GM19193 (cell line): Measurements from ENCODE around the gene MYRIP.

Experiments used
- POLR2A ChIP-seq: IDR thresholded peaks from 4 replicates; pipeline ENCODE4 v1.6.1; 2011; ENCODE audit not compliant: insufficient read depth, insufficient read length; ENCODE audit errors: extremely low read depth

MYRIP gene

DNA sequence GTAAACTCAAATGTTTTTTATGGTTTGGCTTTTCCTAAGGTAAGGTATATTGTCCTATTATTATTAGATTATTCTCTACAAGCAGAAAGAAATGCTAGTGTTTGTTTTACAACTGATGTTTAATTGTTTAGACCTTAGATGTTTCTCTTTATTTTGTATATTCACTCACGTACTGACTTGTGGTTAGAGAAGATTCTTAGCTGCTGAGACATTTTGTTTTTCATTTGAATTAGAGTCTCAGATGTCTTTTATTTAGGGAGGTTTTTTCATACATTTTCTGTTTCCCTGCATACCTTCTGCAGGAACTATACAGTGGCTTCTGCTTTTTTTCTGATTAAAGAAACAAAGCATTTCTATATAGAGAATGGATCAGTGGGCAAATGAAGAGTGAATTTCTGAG lies 110.9 kb downstream of the MYRIP start:
- no peak for TF ChIP-seq POLR2A

DNA sequence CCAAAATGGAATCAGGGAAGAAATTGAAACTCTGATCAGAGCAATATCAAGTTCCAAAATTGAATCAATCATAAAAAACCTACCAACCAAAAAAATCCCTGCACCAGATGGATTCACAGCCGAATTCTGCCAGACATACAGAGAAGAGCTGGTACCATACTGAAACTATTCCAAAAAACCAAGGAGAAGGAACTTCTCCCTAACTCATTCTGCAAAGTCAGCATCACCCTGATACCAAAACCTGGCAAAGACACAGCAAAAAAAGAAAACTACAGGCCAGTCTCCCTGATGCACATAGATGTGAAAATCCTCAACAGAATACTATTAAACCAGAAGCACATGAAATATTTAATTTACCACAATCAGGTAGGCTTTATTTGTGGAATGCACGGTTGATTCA lies 118.1 kb downstream of the MYRIP start:
- no peak for TF ChIP-seq POLR2A

DNA sequence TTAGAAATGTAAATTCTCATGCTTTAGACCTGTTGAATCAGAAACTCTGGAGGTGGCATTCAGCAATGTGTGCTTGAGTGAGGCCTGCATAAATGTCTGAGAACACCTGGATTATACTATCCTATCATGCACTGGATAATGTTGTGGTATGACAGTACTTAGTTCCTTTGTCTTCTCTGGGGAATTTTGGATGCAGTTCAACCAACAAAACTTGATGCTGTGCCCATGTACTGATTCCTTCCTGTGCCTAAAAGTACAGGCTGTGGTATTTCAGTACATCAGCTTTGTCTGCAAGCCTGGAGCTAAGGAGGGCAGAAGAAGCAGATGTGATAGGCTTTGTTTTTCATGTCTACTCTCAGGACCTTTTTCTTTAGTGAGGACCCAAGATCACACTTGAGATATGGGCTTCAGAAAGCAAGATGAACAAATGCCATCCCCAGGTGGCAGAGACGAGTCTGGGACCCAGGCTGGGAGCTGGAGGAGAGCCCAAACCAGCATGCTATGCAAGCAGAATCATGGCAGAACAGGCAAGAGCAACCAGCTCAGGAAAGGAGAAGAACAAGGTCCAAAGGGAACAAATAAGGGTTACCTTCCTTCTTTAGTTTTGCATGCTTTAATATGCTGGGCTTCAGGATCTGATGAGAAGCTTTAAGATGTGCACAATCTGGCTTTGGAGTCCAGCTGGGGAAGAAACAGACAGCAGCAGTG lies 124.7 kb downstream of the MYRIP start:
- no peak for TF ChIP-seq POLR2A

DNA sequence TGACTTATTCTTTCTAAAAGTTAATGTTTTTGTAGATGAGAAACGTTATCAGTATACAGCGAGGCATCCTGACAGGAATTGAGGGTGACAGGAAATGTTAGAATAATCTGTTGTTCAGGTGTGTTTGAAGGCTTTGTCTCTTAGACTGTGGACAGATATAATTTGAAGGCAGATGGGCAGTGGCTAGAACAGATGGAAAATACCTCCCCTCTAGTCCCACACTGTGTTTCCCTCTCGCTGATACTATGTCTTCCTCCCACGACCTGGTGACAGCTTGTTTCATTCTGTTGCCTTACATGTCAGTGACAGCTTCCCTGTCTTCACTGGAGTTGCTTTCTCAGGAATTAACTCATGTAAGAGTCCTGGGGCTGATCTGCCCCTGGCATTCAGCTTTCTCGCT lies 125.3 kb downstream of the MYRIP start:
- TF ChIP-seq POLR2A = no peak

DNA sequence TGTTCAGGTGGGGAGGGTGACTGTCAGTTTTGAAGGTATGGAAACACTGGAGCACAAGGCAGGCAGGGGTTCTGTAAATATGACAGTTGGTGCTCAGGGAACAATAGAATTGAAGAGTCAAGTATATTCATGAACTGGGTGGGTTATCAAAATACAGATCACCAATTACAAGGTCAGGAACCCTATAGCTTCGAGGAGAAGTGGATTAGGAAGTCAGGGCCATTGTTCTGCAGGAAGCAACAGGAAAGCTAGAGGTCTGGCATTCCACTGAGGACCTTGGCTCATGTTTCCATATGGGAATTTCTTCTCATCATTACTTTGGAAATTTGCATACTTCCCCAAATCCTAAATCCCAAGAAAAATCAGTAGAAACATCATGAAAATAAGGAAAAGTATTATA lies 125.9 kb downstream of the MYRIP start:
- no peak for TF ChIP-seq POLR2A

DNA sequence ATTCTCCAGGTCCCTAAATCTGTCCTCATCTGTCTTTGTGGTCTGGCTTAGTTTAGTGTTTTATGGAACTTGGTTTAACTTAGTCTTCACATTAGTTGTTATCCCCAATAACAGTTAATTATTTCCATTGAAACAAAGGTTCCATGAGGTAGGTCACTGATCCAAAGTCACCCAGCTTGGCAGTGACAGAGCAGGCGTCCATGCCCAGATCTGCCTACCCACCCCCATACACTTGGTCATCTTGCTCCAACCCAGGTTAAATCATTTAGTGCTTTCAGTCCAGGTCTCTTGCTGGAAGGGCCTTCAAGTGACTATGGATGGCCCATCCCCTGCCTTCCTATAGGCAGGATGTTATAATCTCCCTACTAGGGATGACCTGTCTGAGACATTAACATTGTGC lies 127.4 kb downstream of the MYRIP start:
- no peak for TF ChIP-seq POLR2A

DNA sequence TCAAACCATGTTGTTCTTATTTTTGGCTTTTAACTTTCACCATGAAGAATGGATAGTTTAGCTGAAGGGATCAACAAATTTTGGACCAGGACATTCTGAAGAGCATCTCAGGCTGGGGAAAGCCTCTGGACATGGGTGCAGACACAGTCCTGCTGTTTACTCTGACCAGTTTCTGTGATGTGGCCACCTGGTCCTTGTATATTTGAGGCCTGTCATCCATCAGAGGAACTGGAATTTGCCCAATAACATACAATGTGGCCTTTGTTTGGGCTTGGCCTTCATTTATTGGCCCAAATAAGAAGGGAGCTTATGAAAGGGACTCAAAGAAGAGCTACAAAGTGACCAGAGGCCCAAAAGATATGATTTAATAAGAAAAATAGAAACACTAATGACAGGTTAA lies 127.9 kb downstream of the MYRIP start:
- no peak for TF ChIP-seq POLR2A

DNA sequence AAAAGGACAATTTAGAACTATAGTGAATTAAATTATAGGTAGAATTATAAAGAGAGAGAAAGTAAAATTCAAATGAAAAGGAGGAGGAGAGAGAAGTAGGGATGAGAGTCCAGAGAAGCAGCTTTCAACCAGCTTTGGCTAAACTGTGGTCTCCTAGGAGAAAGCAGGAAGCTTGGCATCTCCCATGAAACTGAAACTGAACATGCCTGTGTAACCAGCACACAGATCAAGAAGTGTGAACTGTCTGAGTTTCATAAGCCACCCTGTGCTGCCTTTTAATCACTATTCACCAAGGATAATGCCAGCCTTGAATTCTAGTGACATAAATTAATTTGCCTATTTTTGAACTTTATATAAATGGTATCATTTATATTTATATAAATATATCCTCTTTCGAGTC lies 128.5 kb downstream of the MYRIP start:
- TF ChIP-seq POLR2A = no peak

DNA sequence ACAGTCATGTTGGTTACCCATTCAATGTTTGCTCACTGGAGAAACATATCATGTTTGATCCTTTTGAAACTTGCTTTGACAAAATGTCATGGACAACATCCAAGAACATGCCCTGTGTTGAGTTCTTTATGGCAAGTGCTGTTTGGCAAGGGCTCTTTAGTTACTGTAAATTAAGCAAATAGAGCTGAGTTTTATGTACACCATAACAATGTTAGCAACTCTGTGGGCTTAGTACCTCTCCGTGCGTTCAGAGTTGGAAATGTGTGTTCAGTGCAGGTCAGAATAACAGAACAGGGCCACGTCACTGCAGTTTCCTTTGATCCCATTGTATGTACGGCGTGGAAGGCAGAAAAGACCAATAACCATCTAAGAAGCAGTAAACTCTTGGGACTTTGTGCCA lies 132.5 kb downstream of the MYRIP start:
- no peak for TF ChIP-seq POLR2A

DNA sequence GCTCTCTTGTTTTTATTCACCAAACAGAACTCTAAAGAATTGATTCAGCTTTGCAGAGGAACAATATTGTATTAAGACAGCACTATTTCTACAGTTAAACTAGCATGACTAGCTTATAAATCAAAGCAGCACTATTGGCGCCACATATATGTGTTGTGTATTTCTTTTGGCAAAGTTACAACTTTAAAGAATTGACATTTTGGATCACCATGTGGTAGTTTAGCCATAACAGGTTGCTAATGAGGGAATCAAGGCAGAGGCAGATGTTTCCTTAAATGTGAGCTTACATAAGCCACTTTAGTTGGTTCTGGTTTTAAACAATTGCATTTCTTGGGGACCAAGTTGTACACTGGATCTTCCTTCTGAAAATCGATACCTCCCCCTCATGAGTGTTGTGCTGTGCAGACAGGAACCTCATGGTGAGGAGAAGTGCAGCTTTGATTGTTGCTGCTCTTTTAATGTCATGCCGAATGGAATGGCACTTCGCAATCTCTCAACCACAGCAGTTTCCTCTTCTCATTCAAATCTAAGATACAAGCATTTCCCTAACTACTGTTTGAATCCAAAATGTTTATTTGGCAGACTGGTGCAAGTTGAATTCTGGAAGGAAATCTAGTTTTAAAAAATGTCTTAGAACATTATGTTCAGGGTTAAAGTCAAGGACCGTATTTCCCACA lies 151.2 kb downstream of the MYRIP start:
- no peak for TF ChIP-seq POLR2A

DNA sequence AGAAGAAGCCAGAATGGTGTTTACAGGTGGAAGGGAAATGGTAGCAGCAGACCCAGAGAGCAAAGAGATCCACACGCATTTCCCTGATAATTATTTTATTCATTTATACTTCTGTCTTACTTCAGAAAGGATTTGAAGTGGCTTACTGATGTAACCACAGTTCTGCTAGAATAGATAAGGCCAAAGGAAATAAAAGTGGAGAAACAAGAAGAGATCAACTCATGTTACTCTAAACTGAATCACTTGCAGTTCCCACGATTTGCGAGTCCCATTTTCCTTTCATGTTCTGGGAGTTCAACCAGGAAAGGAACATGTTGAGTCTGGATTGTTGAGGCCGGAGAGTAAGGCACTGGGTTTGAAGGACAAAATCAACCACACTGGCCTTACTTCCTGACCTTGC lies 151.8 kb downstream of the MYRIP start:
- TF ChIP-seq POLR2A = no peak

DNA sequence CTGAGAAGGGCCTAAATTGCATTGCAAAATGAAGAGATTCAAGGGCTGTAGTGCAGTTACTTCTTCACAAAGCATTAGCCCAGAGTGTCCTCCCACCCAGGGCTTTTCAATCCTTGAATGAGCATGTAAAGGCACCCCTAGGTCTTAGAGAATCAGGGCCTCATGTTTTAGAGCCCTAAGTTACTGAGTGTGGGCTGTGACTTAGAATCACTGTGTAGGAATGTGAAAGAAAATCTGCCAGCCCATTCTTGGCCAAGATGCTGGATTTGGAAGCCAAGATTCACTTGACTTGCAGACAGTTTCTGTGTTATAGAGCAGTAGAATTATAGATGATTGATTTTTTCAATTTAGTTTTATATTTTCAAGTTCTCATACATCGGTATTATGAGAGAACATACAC lies 153.2 kb downstream of the MYRIP start:
- no peak for TF ChIP-seq POLR2A

DNA sequence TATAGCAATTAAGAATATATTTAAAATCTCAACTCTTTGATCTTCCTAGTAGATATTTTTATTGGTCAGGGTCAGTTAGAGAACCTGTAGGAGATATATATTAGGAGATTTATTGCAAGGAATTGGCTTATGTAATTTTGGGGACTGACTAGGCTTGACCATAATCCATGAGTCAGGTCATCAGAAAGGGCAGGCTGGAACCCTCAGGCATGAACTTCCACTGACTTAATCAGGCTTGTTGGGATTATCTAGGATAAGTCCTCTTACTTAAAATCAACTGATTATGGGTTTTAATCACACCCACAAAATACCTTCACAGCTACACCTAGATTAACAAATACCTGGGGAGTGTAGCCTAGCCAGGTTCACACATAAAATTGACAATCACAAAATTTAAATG lies 156.1 kb downstream of the MYRIP start:
- TF ChIP-seq POLR2A = no peak

DNA sequence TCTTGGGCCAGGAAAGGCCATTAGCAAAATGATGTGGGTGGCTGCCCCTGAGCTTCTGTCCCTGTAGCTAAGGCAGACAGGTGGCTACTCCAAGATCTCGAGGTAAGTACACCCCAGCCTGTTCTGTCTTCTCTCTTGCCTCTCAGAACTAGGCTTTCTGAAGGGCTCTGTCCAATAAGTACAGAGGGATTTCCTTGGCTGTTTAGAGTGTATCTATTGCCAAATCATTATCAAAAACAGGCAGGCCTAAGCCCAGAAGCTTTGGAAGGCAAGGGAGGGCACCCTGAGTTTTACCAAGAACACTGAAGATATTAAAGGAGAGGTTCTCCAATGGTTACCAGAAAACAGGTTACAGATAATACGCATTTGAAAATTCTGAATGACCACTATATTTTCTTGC lies 156.6 kb downstream of the MYRIP start:
- TF ChIP-seq POLR2A = no peak

DNA sequence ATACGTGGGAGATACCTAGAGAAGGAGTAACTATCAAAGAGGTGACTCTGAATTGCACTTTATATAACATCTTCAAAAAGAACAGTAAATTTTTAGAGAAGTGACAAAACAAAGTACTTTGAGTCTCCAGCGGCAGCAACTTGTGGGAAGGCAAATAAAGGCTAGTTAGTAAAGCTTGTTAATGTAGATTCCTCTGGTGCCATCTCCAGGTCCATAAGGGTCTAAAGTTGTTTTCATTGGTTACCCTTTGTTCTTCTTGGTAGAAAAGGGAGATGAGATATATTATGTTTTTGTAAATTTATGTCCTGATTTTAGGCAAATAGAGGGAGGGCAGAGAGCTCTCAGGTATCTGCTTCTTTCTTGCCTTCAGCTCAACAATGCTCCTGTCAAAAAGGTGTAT lies 161.6 kb downstream of the MYRIP start:
- TF ChIP-seq POLR2A = no peak

DNA sequence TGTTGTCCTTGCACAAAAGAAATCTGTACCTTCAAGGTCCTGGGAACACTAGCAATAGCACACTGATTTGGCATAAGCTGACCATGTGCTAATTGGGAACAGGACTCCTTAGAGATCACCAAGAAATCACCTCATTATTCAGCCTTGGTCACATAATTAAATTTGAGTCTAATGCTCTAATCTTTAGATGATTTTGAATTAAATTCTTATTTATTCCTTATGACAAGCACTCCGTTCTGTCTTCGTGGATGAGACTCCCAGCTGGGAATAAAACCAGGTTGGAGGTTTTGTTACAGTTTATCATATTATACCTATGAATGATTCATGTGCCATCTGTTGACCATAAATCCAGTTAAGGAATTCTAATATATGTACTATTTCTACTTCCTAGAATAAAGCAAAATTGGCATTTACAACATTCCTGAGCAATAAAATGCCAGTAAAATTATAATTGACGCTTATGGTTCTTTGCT lies 162.2 kb downstream of the MYRIP start:
- no peak for TF ChIP-seq POLR2A
